Uterus (tissue), 4 donors: ENCODE data around the gene IRX2. TPM values are rescaled to one million over a fixed set of nuclear protein-coding genes. Genes with fewer than 3 reads are reported as not detected.

Source experiments
- DNase-seq, 2 donors: peaks; one replicate each; pipeline ENCODE4 v3.0.0-alpha.2; 2019 to 2020
- H3K27ac ChIP-seq, 2 donors: fragments of 200-600 bp; sonication (generic); 1 replicate in 1 of 2; 2 replicates in 1 of 2; pipeline ENCODE4 v1.5.1; 2016 to 2018
- H3K27me3 ChIP-seq, 2 donors: fragments of 200-600 bp; sonication (generic); one replicate each; pipeline ENCODE4 v1.5.1; 2018 to 2019; ENCODE audit warnings: control low read depth in 1 of 2
- H3K36me3 ChIP-seq, 2 donors: fragments of 200-600 bp; sonication (generic); one replicate each; pipeline ENCODE4 v1.5.1; 2019; ENCODE audit warnings: control low read depth in 1 of 2
- H3K4me1 ChIP-seq, 2 donors: fragments of 200-600 bp; sonication (generic); one replicate each; pipeline ENCODE4 v1.5.1; 2018 to 2019; ENCODE audit warnings: control low read depth in 1 of 2
- H3K4me3 ChIP-seq, 2 donors: fragments of 200-600 bp; sonication (generic); 1 replicate in 1 of 2; 2 replicates in 1 of 2; pipeline ENCODE4 v1.5.1; 2018 to 2019; ENCODE audit warnings: mild to moderate bottlenecking in 1 of 2
- H3K9me3 ChIP-seq, 2 donors: fragments of 200-600 bp; sonication (generic); one replicate each; pipeline ENCODE4 v1.5.1; 2019; ENCODE audit warnings: control low read depth in 1 of 2
- CTCF ChIP-seq, 4 experiments: fragments of 200-600 bp in 2 of 4; fragments of 450-650 bp in 2 of 4; sonication (generic) in 2 of 4; IDR thresholded peaks; one replicate each; pipeline ENCODE4 v1.5.1; 2016 to 2019; ENCODE audit warnings: antibody characterized with exemption in 4 of 4, mild to moderate bottlenecking in 2 of 4, moderate library complexity in 1 of 4
- POLR2A ChIP-seq, 2 donors: fragments of 450-650 bp; IDR thresholded peaks; one replicate each; pipeline ENCODE4 v1.6.1; 2016; ENCODE audit warnings: antibody characterized with exemption in 2 of 2, mild to moderate bottlenecking in 1 of 2, moderate library complexity in 1 of 2
- intact Hi-C: fragments of 100-400 bp; cut with DNase I; formaldehyde crosslinking; loops from one replicate; pipeline ENCODE4 v1.15.1; 2023; ENCODE audit warnings: low total_unique reads
- total RNA-seq, 4 donors: library from RNA; depleted of rRNA in 3 of 4; stranded (reverse); fragments of >200 nt in 3 of 4; gene quantifications; one replicate each; pipeline versions ENCODE4 v1.1.0 to v1.2.4, GENCODE V29; 2014 to 2023
- donor health status: DM: yes; HTN: yes; CAD: no.

Gene IRX2
- total RNA-seq, 4 donors from 2014 or later: 0.77 TPM; not detected in 3

- no peak for TF ChIP-seq CTCF (IDR thresholded peaks at IDR 0.05)
- TF ChIP-seq POLR2A (IDR thresholded peaks at IDR 0.05): no peak
- Histone ChIP-seq H3K9me3 (no peaks in the 10 kb centered on the region), H3K36me3 (no peaks in the 10 kb centered on the region), H3K4me1 (peaks cover 0 to 14% of the 10 kb centered on the region in 2 donors), H3K27me3 (peaks cover 0 to 69% of the 10 kb centered on the region in 2 donors), H3K27ac (no peak overlapping the region), H3K4me3 (no peak overlapping the region)
- intact Hi-C loops: no loop called here
- DNase-seq: no peak
These were observed 3.9 kb downstream of the IRX2 start for GRCh38 chr5:2747363-2748162.

GRCh38 chr5:2746561-2747032, 4.9 kb downstream of the IRX2 start:
- Histone ChIP-seq H3K27ac (no peak overlapping the region), H3K9me3 (no peaks in the 10 kb centered on the region), H3K4me1 (peaks cover 0 to 7% of the 10 kb centered on the region in 2 donors), H3K4me3 (no peak overlapping the region), H3K36me3 (no peaks in the 10 kb centered on the region), H3K27me3 (peaks cover 0 to 72% of the 10 kb centered on the region in 2 donors)
- no peak for DNase-seq
- intact Hi-C loops: no loop called here
- TF ChIP-seq POLR2A (IDR thresholded peaks at IDR 0.05): no peak
- TF ChIP-seq CTCF (IDR thresholded peaks at IDR 0.05): no peak

GRCh38 chr5:2744485-2744884, 7.0 kb downstream of the IRX2 start:
- Histone ChIP-seq H3K27me3 (peaks cover 0 to 79% of the 10 kb centered on the region in 2 donors), H3K9me3 (no peaks in the 10 kb centered on the region), H3K27ac (no peak overlapping the region), H3K4me1 (no peaks in the 10 kb centered on the region), H3K36me3 (no peaks in the 10 kb centered on the region), H3K4me3 (no peak overlapping the region)
- no peak for TF ChIP-seq POLR2A (IDR thresholded peaks at IDR 0.05)
- no peak for TF ChIP-seq CTCF (IDR thresholded peaks at IDR 0.05)
- intact Hi-C loops: no loop called here
- DNase-seq: no peak

- H3K4me3 ChIP-seq: no peak overlapping the region
- H3K9me3 ChIP-seq: no peaks in the 10 kb centered on the region
- no peaks in the 10 kb centered on the region for H3K36me3 ChIP-seq
- H3K27ac ChIP-seq: no peak overlapping the region
- peaks cover 4 to 83% of the 10 kb centered on the region in 2 donors for H3K27me3 ChIP-seq
- TF ChIP-seq POLR2A (IDR thresholded peaks at IDR 0.05) (no peak), CTCF (IDR thresholded peaks at IDR 0.05) (no peak)
- intact Hi-C loops: no loop called here
- DNase-seq: no peak
- H3K4me1 ChIP-seq: no peaks in the 10 kb centered on the region
These were observed 8.4 kb downstream of the IRX2 start for GRCh38 chr5:2742921-2743679.

GRCh38 chr5:2741956-2742355, 9.5 kb downstream of the IRX2 start:
- no peak for DNase-seq
- no peaks in the 10 kb centered on the region for H3K4me1 ChIP-seq
- no peaks in the 10 kb centered on the region for H3K9me3 ChIP-seq
- H3K36me3 ChIP-seq: no peaks in the 10 kb centered on the region
- intact Hi-C loops: no loop called here
- no peak for TF ChIP-seq CTCF (IDR thresholded peaks at IDR 0.05)
- TF ChIP-seq POLR2A (IDR thresholded peaks at IDR 0.05): no peak
- no peak overlapping the region for H3K27ac ChIP-seq
- H3K4me3 ChIP-seq: no peak overlapping the region
- H3K27me3 ChIP-seq: peaks cover 4 to 77% of the 10 kb centered on the region in 2 donors
